Measurements from ENCODE around the gene MYL9. TPM values are rescaled to one million over a fixed set of nuclear protein-coding genes. Genes with fewer than 3 reads are reported as not detected.
"Not testable (repeated sequence)": the region's sequence is repeated elsewhere in the genome, so short reads cannot be mapped to it uniquely, and the experiment has no call there.

MYL9 gene
- polyA plus RNA-seq, 4 donors: 216 to 331 (median 230) TPM

DNA sequence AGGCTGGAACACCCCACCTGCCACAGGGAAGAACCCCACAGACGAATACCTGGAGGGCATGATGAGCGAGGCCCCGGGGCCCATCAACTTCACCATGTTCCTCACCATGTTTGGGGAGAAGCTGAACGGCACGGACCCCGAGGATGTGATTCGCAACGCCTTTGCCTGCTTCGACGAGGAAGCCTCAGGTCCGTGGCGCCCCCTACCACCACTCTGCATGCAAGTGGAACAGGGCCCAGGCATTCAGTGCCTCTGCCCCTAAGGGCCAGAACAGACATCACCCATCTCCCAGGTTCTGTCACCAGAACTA, 6.6 kb downstream of the MYL9 start:
- no peak for DNase-seq (ENCODE audit: low read depth in 4 of 4, low spot score in 2 of 4)

DNA sequence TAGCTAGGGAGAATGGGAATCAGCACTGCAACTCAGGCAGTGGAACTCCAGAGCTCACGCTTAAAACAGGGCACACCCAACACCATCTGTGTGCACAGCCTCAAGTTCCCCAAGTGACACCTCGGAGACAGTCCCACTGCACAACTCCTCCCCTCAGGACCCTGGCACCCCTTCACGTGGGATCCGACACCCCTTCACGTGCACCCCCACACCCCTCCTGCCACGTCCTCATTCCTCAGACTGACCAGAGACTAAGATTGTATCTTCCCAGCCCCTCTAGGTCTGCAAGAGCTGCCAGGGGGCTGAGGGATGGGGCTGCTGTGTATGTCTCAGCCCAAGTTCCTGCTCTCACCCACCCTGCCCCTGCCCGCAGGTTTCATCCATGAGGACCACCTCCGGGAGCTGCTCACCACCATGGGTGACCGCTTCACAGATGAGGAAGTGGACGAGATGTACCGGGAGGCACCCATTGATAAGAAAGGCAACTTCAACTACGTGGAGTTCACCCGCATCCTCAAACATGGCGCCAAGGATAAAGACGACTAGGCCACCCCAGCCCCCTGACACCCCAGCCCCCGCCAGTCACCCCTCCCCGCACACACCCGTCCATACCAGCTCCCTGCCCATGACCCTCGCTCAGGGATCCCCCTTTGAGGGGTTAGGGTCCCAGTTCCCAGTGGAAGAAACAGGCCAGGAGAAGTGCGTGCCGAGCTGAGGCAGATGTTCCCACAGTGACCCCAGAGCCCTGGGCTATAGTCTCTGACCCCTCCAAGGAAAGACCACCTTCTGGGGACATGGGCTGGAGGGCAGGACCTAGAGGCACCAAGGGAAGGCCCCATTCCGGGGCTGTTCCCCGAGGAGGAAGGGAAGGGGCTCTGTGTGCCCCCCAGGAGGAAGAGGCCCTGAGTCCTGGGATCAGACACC, 7.6 kb downstream of the MYL9 start:
- DNase-seq (ENCODE audit: low read depth in 4 of 4, low spot score in 2 of 4): no peak

- DNase-seq (ENCODE audit: low read depth in 4 of 4, low spot score in 2 of 4): no peak
These were observed 8.3 kb downstream of the MYL9 start for GRCh38 chr20:36549628-36549941.

DNA sequence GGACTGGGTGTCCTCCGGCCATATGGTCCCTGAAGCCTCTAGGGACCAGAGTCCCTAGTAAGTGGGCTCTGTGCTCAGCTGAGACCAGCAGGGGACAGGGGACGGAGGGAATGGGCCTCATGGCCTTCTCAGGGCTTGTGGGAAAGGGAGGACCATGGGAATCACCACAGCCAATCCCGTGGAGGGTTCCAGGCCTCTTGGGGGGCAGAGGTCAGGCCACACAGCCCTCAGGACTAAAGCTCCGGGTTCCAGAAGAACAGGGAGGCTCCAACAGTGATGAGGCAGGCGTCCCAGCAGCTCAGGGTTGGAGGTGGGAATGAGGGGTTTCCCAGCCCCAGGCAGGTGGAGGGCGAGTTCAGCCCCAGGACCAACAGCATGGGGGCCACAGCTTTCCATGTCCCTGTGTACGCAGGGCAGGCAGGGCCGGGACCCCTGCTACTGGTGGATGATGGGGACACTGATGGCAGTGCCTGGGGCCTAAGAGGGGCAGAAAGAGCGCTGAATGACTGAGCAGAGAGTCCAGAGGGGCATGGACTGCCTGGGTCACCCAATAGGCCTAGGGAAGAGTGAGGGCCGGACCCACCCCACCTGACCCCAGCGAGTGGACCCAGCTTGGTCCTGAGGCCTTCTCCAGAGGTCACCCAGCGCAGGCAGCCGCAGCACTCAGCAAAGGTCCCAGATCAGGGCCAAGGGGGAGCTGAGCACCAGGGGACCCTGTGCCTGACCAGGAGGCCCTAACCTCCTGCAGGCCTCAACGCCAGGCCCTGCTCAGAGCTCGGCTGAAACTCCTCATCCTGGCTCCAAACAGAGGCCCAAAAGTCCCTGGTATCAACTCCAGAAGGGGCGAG, 8.8 kb downstream of the MYL9 start:
- no peak for DNase-seq (ENCODE audit: low read depth in 4 of 4, low spot score in 2 of 4)

- no peak for DNase-seq (ENCODE audit: low read depth in 4 of 4, low spot score in 2 of 4)
These were observed 9.5 kb downstream of the MYL9 start for GRCh38 chr20:36550790-36551299.

GRCh38 chr20:36555248-36555647, 13.9 kb downstream of the MYL9 start:
- no peak for DNase-seq (ENCODE audit: low read depth in 4 of 4, low spot score in 2 of 4)

DNA sequence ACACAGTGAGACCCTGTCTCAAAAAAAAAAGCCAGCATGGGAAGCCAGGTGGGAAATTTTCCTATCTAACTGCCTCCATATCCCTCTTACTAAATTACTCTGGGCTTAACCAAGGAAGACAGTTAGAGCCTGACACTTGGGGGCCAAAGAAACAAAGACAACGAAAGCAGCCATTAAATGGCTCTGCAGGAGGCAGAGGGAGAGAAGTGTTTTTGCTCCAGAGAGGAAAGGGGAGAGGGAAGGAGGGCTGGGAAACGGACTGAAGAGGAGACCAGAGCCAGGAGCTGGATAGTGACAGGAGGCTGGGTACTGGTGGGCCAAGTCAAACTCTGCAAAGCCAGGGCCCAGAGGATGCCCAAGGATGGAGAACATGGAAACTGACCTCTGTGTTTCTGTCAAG, 21.4 kb downstream of the MYL9 start:
- DNase-seq (ENCODE audit: low read depth in 4 of 4, low spot score in 2 of 4): no peak

DNA sequence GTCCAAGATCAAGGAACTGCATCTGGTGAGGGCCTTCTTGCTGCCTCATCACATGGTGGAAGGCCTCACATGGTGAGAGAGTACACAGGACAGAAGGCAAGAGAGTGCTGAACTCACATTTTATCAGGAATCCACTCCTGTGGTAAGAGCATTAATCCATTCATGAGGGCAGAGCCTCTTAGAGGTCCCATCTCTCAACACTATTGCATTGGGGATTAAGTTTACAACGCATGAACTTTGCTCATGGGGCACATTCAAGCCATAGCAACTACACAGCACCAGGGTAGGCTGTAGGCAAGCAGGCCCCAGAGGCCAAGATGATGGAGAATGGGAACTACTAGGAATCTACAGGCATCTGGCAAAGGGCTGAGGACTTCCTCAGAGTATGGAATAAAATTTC, 22.1 kb downstream of the MYL9 start:
- no peak for DNase-seq (ENCODE audit: low read depth in 4 of 4, low spot score in 2 of 4)

GRCh38 chr20:36564078-36564725, 22.9 kb downstream of the MYL9 start:
- not testable (repeated sequence) for DNase-seq (ENCODE audit: low read depth in 4 of 4, low spot score in 2 of 4)

DNA sequence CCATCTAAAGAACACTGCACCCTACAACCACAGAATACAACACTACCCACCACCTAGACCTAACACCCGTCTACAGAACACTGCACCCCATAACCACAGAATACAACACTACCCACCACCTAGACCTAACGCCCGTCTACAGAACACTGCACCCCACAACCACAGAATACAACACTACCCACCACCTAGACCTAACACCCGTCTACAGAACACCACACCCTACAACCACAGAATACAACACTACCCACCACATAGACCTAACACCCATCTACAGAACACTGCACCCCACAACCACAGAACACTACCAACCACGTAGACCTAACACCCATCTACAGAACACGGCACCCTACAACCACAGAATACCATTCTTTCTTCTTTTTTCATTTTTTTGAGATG, 23.4 kb downstream of the MYL9 start:
- not testable (repeated sequence) for DNase-seq (ENCODE audit: low read depth in 4 of 4, low spot score in 2 of 4)

DNA sequence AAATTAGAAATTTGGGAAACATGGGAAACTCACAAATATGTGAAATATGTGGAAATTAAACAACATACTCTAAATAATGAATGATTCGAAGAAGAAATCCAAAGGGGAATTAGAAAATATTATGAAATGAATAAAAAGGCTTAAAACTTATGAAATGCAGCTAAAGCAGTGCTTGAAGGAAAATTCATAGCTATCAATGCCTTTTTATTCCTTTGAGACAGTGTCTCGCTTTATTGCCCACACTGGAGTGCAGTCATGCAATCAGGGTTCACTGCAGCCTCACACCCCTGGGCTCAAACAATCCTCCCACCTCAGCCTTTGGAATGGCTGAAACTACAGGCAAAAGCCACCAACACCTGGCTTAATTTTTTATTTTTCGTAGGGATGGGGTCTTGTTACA, 24.2 kb downstream of the MYL9 start:
- no peak for DNase-seq (ENCODE audit: low read depth in 4 of 4, low spot score in 2 of 4)

- DNase-seq (ENCODE audit: low read depth in 4 of 4, low spot score in 2 of 4): no peak
These were observed 28.6 kb downstream of the MYL9 start for GRCh38 chr20:36569847-36570429.

DNA sequence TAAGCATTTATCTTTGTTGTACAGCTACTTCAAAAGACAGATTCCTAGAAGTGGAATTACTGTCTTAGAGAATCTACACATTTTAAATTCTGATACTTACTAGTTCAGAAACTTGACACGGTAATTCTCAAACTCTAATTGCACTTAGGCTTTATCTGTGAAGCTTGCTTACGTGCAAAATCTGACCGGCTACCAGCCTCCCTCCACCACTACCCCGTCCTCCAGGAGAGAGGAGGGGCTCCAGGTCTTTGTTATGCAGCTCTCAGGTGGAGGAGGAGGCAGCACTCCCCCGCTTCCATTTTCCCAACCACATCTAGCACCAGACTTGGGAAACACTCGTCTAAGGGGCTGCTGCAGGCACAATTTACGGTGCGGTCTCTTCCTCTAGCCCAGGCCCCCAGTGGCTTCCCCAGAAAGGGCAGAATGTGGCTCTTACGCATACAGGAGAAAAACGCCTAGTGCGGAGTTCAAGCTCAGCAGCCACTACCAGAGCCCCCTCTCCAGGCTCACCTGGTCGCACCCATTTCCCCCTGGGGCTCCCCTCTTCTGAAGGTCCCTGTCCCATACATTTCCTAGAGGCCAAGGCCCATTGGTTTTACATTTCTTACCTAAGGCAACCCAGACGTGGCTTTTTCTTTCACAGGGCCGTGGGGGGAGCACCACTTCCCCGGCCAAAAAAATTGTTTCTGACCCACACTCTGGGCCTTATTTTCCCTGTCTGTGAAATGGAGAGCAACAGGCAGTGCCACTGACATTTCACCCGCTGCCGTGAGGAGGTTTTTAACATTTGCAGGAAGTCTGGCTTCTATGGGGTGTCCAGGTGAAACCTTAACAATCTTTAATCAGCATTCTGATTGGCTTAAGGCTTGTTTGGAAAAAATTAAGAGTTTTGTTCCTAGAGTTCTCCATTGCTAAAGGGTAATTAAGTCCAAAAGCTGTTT, 30.5 kb downstream of the MYL9 start:
- DNase-seq (ENCODE audit: low read depth in 4 of 4, low spot score in 2 of 4): peak; percentile 39 to 60 (median 42)

- peak in 1 of 4 donors; percentile 27 for DNase-seq (ENCODE audit: low read depth in 4 of 4, low spot score in 2 of 4)
These were observed 31.4 kb downstream of the MYL9 start for GRCh38 chr20:36572701-36573102.

DNA sequence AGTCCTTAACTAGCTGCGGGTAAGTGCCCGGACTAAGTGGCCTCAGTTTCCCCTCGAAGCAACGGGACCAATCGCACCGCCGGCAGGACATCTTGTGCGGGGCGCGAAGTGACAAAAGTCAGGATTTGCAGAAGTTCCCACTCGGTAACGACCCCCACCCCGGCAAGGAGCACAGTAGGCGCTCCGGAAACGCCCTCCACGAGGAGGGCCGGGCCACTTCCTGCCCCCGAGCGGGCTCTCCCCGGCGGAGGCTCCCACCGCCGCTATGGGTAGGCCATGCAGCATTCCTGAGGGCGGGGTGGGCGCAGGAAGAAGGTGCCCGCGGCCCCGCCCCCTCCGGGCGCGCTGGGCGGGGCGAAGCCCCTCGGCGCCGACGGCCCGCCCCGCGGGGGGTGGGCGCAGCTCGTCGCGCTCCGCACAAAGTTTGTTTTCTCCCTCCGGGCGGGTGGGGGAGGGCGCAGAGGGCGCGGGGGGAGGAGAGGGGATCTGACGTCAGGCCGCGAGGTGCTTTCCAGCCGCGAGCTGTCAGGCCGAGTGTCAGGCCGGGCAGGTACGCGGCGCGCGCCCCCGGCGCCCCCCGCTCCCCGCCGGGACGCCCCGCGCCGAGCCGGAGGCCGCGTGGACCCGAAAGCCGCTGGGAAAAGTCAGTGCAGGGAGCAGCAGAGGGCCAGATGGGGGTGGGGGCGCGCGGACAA, 31.9 kb downstream of the MYL9 start, which contains the start of gene TGIF2:
Gene TGIF2 (plus strand): TSS at position 495 of the 695 bp plus-strand sequence. CDS start 5,178 bp downstream, outside the sequence.
- DNase-seq (ENCODE audit: low read depth in 4 of 4, low spot score in 2 of 4): peak; percentile 56 to 91 (median 84)

GRCh38 chr20:36573798-36574365, 32.6 kb downstream of the MYL9 start:
- peak in 2 of 4 donors; percentile 21 to 23 for DNase-seq (ENCODE audit: low read depth in 4 of 4, low spot score in 2 of 4)

- DNase-seq (ENCODE audit: low read depth in 4 of 4, low spot score in 2 of 4): peak; percentile 54 to 61 (median 57)
These were observed 33.2 kb downstream of the MYL9 start for GRCh38 chr20:36574366-36575135.

- DNase-seq (ENCODE audit: low read depth in 4 of 4, low spot score in 2 of 4): no peak
These were observed 34.7 kb downstream of the MYL9 start for GRCh38 chr20:36576081-36576445.

All from left renal cortex interstitium (tissue), 4 donors.